CD4-positive, CD25-positive, alpha-beta regulatory T cell (primary cell): ENCODE results near the gene MAPK7. TPM values are rescaled to one million over a fixed set of nuclear protein-coding genes. Genes with fewer than 3 reads are reported as not detected.

Experiments used
- ATAC-seq, 2 donors: fragments of 150-1000 bp; cut with Tn5 transposase; one replicate each; pipeline ENCODE4 v1.10.0; 2021; ENCODE audit warnings: low read depth in 2 of 2, moderate number of reproducible peaks in 2 of 2, moderate library complexity in 1 of 2
- DNase-seq, 3 donors: peaks; one replicate each; pipeline versions ENCODE4 v3.0.0 to v3.0.0-alpha.2; 2012 to 2022; ENCODE audit warnings: mixed read lengths in 1 of 3
- H3K27ac ChIP-seq: one replicate; pipeline ENCODE4 v1.7.0; 2013; ENCODE audit warnings: mild to moderate bottlenecking, low read length; ENCODE audit not compliant: insufficient read depth, poor library complexity, severe bottlenecking
- H3K27me3 ChIP-seq: one replicate; pipeline ENCODE4 v1.7.0; 2013; ENCODE audit warnings: low read length; ENCODE audit not compliant: control insufficient read depth, insufficient read depth
- H3K36me3 ChIP-seq: one replicate; pipeline ENCODE4 v1.7.0; 2013; ENCODE audit warnings: mild to moderate bottlenecking, low read length, moderate library complexity; ENCODE audit not compliant: control insufficient read depth, insufficient read depth
- H3K4me1 ChIP-seq: 2 replicates; pipeline ENCODE4 v1.7.0; 2013; ENCODE audit warnings: mild to moderate bottlenecking, low read length; ENCODE audit not compliant: insufficient read depth, control insufficient read depth, poor library complexity, severe bottlenecking
- H3K4me3 ChIP-seq: one replicate; pipeline ENCODE4 v1.7.0; 2013; ENCODE audit warnings: low read depth, mild to moderate bottlenecking, low read length, moderate library complexity
- H3K9me3 ChIP-seq, 2 experiments: 1 replicate in 1 of 2; 2 replicates in 1 of 2; pipeline ENCODE4 v1.7.0; 2013; ENCODE audit warnings: low read length in 2 of 2, mild to moderate bottlenecking in 1 of 2, moderate library complexity in 1 of 2; ENCODE audit not compliant: control insufficient read depth in 2 of 2
- H3K27ac Mint-ChIP-seq, 3 donors: one replicate each; pipeline ENCODE4 v1.8.0; 2020 to 2022; ENCODE audit warnings: mild to moderate bottlenecking in 3 of 3, mixed read lengths in 3 of 3, moderate library complexity in 2 of 3
- H3K27me3 Mint-ChIP-seq: one replicate; pipeline ENCODE4 v1.8.0; 2022; ENCODE audit warnings: mild to moderate bottlenecking, mixed read lengths
- H3K36me3 Mint-ChIP-seq: one replicate; pipeline ENCODE4 v1.8.0; 2020; ENCODE audit warnings: mixed read lengths
- H3K4me1 Mint-ChIP-seq, 4 donors: one replicate each; pipeline ENCODE4 v1.8.0; 2020 to 2022; ENCODE audit warnings: mixed read lengths in 4 of 4, mild to moderate bottlenecking in 1 of 4
- H3K4me3 Mint-ChIP-seq, 4 donors: one replicate each; pipeline ENCODE4 v1.8.0; 2020 to 2022; ENCODE audit warnings: mild to moderate bottlenecking in 4 of 4, mixed read lengths in 4 of 4, moderate library complexity in 3 of 4
- H3K9me3 Mint-ChIP-seq, 7 donors: one replicate each; pipeline ENCODE4 v1.8.0; 2020 to 2022; ENCODE audit warnings: mixed read lengths in 7 of 7, mild to moderate bottlenecking in 3 of 7, moderate library complexity in 2 of 7
- polyA plus RNA-seq, 4 donors: library from polyadenylated mRNA; unstranded; fragments of 300-500 nt; fragmentation: Illumina TruSeq; gene quantifications; one replicate each; pipeline ENCODE4 v1.2.3, GENCODE V29; 2021
- total RNA-seq: library from RNA; stranded (reverse); gene quantifications from one replicate; pipeline ENCODE4 v1.2.3, GENCODE V29; 2022

MAPK7 gene
- total and polyA plus RNA-seq, 5 donors from 2014 or later, result 3.4 to 26.0 (median 5.1) TPM

- no peaks in the 10 kb centered on the region for H3K27me3 Mint-ChIP-seq
- H3K27ac Mint-ChIP-seq, result no peak overlapping the region
- Histone ChIP-seq H3K27ac (no peak overlapping the region), H3K4me3 (no peak overlapping the region), H3K4me1 (no peaks in the 10 kb centered on the region), H3K27me3 (no peaks in the 10 kb centered on the region), H3K9me3 (no peaks in the 10 kb centered on the region), H3K36me3 (no peaks in the 10 kb centered on the region)
- DNase-seq (no peak), ATAC-seq (no peak)
- H3K4me3 Mint-ChIP-seq, result no peak overlapping the region
- no peaks in the 10 kb centered on the region for H3K4me1 Mint-ChIP-seq
- no peaks in the 10 kb centered on the region for H3K36me3 Mint-ChIP-seq
- no peaks in the 10 kb centered on the region for H3K9me3 Mint-ChIP-seq
Observed at GRCh38 chr17:19339341-19339815, 38.9 kb upstream of the MAPK7 start.

GRCh38 chr17:19341211-19341631 lies 37.1 kb upstream of the MAPK7 start:
- Histone ChIP-seq H3K36me3 (no peaks in the 10 kb centered on the region), H3K4me3 (no peak overlapping the region), H3K27ac (no peak overlapping the region), H3K27me3 (no peaks in the 10 kb centered on the region), H3K9me3 (no peaks in the 10 kb centered on the region), H3K4me1 (no peaks in the 10 kb centered on the region)
- Mint-ChIP-seq H3K27ac (peak overlapping the region in 2 of 3 donors; percentile 40 to 42), H3K4me1 (no peaks in the 10 kb centered on the region), H3K36me3 (no peaks in the 10 kb centered on the region), H3K9me3 (no peaks in the 10 kb centered on the region), H3K4me3 (no peak overlapping the region), H3K27me3 (no peaks in the 10 kb centered on the region)
- no peak for DNase-seq
- no peak for ATAC-seq

- no peak overlapping the region for H3K27ac ChIP-seq
- H3K9me3 ChIP-seq, result no peaks in the 10 kb centered on the region
- H3K27me3 ChIP-seq, result no peaks in the 10 kb centered on the region
- Mint-ChIP-seq H3K27me3 (no peaks in the 10 kb centered on the region), H3K36me3 (no peaks in the 10 kb centered on the region), H3K4me1 (no peaks in the 10 kb centered on the region), H3K4me3 (no peak overlapping the region), H3K27ac (peak overlapping the region in 1 of 3 donors; percentile 40), H3K9me3 (no peaks in the 10 kb centered on the region)
- no peaks in the 10 kb centered on the region for H3K4me1 ChIP-seq
- ATAC-seq (no peak), DNase-seq (no peak)
- no peak overlapping the region for H3K4me3 ChIP-seq
- no peaks in the 10 kb centered on the region for H3K36me3 ChIP-seq
Observed at GRCh38 chr17:19341641-19342610, 36.4 kb upstream of the MAPK7 start.

GRCh38 chr17:19342611-19343255 lies 35.6 kb upstream of the MAPK7 start:
- DNase-seq (no peak), ATAC-seq (no peak)
- Histone ChIP-seq H3K4me3 (no peak overlapping the region), H3K27me3 (no peaks in the 10 kb centered on the region), H3K9me3 (no peaks in the 10 kb centered on the region), H3K27ac (no peak overlapping the region), H3K4me1 (no peaks in the 10 kb centered on the region), H3K36me3 (no peaks in the 10 kb centered on the region)
- H3K9me3 Mint-ChIP-seq, result no peaks in the 10 kb centered on the region
- H3K4me3 Mint-ChIP-seq, result no peak overlapping the region
- no peaks in the 10 kb centered on the region for H3K36me3 Mint-ChIP-seq
- H3K27ac Mint-ChIP-seq, result no peak overlapping the region
- no peaks in the 10 kb centered on the region for H3K27me3 Mint-ChIP-seq
- no peaks in the 10 kb centered on the region for H3K4me1 Mint-ChIP-seq

GRCh38 chr17:19343256-19343630 lies 35.1 kb upstream of the MAPK7 start:
- Histone ChIP-seq H3K27ac (no peak overlapping the region), H3K36me3 (no peaks in the 10 kb centered on the region), H3K9me3 (no peaks in the 10 kb centered on the region), H3K4me1 (no peaks in the 10 kb centered on the region), H3K27me3 (no peaks in the 10 kb centered on the region), H3K4me3 (no peak overlapping the region)
- DNase-seq (no peak), ATAC-seq (no peak)
- Mint-ChIP-seq H3K27me3 (no peaks in the 10 kb centered on the region), H3K27ac (no peak overlapping the region), H3K9me3 (no peaks in the 10 kb centered on the region), H3K4me3 (no peak overlapping the region), H3K4me1 (no peaks in the 10 kb centered on the region), H3K36me3 (no peaks in the 10 kb centered on the region)

GRCh38 chr17:19343671-19344151 lies 34.6 kb upstream of the MAPK7 start:
- ATAC-seq (no peak), DNase-seq (no peak)
- no peaks in the 10 kb centered on the region for H3K4me1 Mint-ChIP-seq
- Histone ChIP-seq H3K4me3 (no peak overlapping the region), H3K9me3 (no peaks in the 10 kb centered on the region), H3K4me1 (no peaks in the 10 kb centered on the region), H3K27ac (no peak overlapping the region), H3K36me3 (no peaks in the 10 kb centered on the region), H3K27me3 (no peaks in the 10 kb centered on the region)
- no peaks in the 10 kb centered on the region for H3K27me3 Mint-ChIP-seq
- H3K4me3 Mint-ChIP-seq, result no peak overlapping the region
- no peak overlapping the region for H3K27ac Mint-ChIP-seq
- no peaks in the 10 kb centered on the region for H3K9me3 Mint-ChIP-seq
- H3K36me3 Mint-ChIP-seq, result no peaks in the 10 kb centered on the region

GRCh38 chr17:19344311-19345066 lies 33.8 kb upstream of the MAPK7 start:
- no peaks in the 10 kb centered on the region for H3K27me3 Mint-ChIP-seq
- peak overlapping the region in 1 of 3 donors; percentile 56 for H3K27ac Mint-ChIP-seq
- Histone ChIP-seq H3K4me3 (no peak overlapping the region), H3K27ac (no peak overlapping the region), H3K4me1 (no peaks in the 10 kb centered on the region), H3K36me3 (no peaks in the 10 kb centered on the region), H3K9me3 (no peaks in the 10 kb centered on the region), H3K27me3 (no peaks in the 10 kb centered on the region)
- DNase-seq, result no peak
- peak overlapping the region in 1 of 4 donors; percentile 32 for H3K4me3 Mint-ChIP-seq
- H3K9me3 Mint-ChIP-seq, result no peaks in the 10 kb centered on the region
- H3K4me1 Mint-ChIP-seq, result no peaks in the 10 kb centered on the region
- no peaks in the 10 kb centered on the region for H3K36me3 Mint-ChIP-seq
- no peak for ATAC-seq
